Skeletal muscle satellite cell (primary cell): ENCODE measurements around the gene BPTF.
A peak's percentile ranks its signal among the peaks of the same experiment; 100 is the strongest.
"Not testable (repeated sequence)": the region's sequence is repeated elsewhere in the genome, so short reads cannot be mapped to it uniquely, and the experiment has no call there.

Source experiments
- H3K27me3 ChIP-seq: 2 replicates; pipeline ENCODE4 v1.7.0; 2013; ENCODE audit warnings: low read length; ENCODE audit not compliant: control insufficient read depth, insufficient read depth
- H3K36me3 ChIP-seq: 2 replicates; pipeline ENCODE4 v1.7.0; 2013; ENCODE audit warnings: mild to moderate bottlenecking, control low read depth, low read length; ENCODE audit not compliant: insufficient read depth
- H3K4me1 ChIP-seq: 2 replicates; pipeline ENCODE4 v1.7.0; 2013; ENCODE audit warnings: low read length; ENCODE audit not compliant: control insufficient read depth, insufficient read depth
- H3K4me2 ChIP-seq: 2 replicates; pipeline ENCODE4 v1.7.0; 2013; ENCODE audit warnings: mild to moderate bottlenecking, low read length
- H3K4me3 ChIP-seq: 2 replicates; pipeline ENCODE4 v1.7.0; 2013; ENCODE audit warnings: low read length
- H3K9ac ChIP-seq: 2 replicates; pipeline ENCODE4 v1.7.0; 2013; ENCODE audit warnings: mild to moderate bottlenecking, low read depth, low read length, moderate library complexity
- H3K9me3 ChIP-seq: replicated peaks from 2 replicates; pipeline ENCODE4 v1.7.0; 2013; ENCODE audit warnings: mild to moderate bottlenecking, control low read depth, low read length

The BPTF gene

DNA sequence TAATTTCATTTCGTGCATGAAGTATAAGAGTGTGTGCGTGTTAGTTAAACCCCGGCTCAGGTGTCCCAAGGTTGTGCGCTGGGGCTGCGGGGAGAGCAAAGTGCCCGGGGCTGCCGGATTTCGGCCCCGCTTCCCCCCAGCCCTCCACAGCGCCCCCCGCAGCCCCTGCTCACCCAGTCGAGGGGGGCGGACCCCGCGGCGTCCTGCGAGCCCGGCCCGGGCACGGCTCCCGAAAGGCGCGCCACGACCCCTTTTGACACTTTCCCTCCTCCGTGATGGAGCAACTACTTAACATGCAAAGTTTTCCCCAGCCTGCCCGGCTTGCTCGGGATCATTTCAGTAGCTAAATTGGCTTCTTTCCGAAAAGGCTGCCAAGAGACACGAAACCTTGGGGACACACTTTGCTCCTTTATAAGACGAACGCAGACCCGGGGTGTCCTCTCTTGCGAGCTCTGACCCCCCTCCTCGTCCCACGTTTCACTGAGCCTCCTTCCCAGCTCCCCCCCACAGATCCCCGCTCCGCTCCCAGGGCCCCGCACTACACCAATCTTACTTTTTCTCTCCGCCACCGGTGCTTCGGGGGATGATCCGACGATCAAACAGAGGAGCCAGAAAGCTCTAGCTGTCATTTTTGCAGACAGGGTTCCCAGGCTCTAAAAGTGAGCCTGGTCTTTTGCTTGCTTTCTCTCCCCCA lies 170.4 kb downstream of the BPTF start:
- H3K9ac ChIP-seq: peak overlapping the region; percentile 19
- no peaks in the 10 kb centered on the region for H3K9me3 ChIP-seq
- no peaks in the 10 kb centered on the region for H3K36me3 ChIP-seq
- peaks cover 30% of the 10 kb centered on the region for H3K4me1 ChIP-seq
- H3K27me3 ChIP-seq: peaks cover 5% of the 10 kb centered on the region
- peak overlapping the region; percentile 59 for H3K4me3 ChIP-seq
- H3K4me2 ChIP-seq: peak overlapping the region; percentile 84

DNA sequence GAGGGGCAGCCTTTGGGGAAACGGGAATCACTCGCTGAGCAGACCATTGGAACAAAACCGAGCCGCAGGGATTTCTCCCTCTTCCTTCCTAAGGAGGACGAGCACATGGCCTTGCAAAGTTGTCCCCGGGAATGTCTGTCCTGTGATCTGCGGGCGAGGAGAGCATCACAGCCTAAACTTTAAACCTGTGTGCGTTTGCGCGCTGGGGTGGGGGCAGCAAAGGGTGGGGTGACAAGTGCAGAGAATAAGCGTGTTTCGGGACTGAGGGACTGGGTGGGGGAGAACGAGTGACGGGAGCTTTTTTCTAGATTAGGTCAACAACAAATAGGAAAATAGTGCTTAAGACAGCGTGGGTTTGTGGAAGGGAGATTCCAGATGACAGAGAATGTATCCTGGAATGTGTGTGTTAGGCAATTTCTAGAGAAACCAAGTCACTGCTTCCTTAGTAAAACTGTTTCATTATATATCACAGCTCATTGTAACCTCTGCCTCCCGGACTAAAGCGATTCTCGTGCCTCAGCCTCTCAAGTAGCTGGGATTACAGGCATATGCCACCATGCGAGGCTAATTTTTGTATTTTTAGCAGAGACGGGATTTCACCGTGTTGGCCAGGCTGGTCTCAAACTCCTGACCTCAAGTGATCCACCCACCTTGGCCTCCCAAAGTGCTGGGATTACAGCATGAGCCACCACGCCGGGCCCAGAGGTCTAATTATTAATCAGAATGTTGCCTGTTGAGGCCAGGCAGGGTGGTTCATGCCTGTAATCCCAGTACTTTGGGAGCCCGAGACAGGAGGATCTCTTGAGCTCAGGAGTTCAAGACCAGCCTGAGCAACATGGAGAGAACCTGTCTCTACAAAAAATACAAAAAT lies 171.2 kb downstream of the BPTF start, which contains the start of gene C17orf58:
Gene C17orf58, minus strand, starts transcription at position 169 of the 871 bp plus-strand sequence. CDS start 271 bp downstream, outside the sequence.
- peak within 1 kb of the TSS; percentile 84 for H3K4me2 ChIP-seq
- not testable (repeated sequence) for H3K27me3 ChIP-seq, H3K9me3 ChIP-seq, H3K36me3 ChIP-seq
- H3K9ac ChIP-seq: peak within 1 kb of the TSS; percentile 19
- peaks cover 30% of the 10 kb centered on the region for H3K4me1 ChIP-seq
- H3K4me3 ChIP-seq: peak within 1 kb of the TSS; percentile 59

DNA sequence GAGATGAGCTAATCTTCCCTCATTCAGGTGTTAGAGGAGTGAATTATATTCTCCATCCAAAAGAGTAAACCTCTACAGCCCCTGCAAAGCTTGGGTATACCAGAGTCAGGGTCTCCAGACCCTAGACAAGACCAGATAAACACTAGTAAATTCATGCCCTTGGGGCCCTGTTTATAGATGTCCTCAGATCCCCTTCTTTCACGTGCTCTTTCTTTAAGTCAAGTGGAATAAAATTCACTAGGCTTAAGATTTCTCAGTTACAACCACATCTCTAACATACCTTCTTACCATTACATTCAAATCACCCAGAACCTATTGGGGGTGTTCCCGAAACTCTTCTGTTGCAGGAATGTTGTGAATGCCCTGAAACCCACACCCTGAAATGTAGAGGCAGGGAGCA lies 173.2 kb downstream of the BPTF start:
- no peaks in the 10 kb centered on the region for H3K36me3 ChIP-seq
- no peak overlapping the region for H3K9ac ChIP-seq
- H3K4me3 ChIP-seq: no peak overlapping the region
- peaks cover 26% of the 10 kb centered on the region for H3K4me1 ChIP-seq
- no peak overlapping the region for H3K4me2 ChIP-seq
- H3K9me3 ChIP-seq: no peaks in the 10 kb centered on the region
- H3K27me3 ChIP-seq: peaks cover 5% of the 10 kb centered on the region

DNA sequence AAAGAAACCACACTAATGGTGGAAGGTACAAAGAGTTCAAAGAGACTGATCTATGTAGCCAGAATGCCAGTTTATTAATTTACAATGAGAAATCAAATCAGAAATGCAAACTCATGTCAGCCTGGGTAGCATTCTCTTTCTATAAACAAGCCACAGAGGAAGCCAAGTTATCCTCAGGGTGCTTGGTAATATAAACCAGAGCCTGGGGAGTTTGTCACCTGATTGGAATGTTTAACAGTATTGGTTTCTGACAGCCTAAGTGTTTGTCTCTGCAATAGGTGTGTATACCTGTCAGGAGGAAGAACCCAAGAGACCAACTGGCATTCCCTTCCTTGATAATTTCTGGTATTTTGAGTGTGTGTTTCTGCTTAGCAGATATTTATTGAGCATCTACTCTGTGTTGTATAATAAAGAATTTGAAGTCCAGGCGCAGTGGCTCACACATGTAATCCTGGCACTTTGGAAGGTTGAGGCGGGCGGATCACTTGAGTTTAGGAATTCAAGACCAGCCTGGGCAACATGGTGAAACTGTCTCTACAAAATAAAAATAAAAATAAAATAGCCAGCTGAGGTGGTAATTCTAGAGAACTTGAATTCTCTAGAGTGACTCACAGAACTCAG lies 174.1 kb downstream of the BPTF start:
- no peak overlapping the region for H3K4me2 ChIP-seq
- H3K4me3 ChIP-seq: no peak overlapping the region
- H3K9ac ChIP-seq: no peak overlapping the region
- H3K9me3 ChIP-seq: no peaks in the 10 kb centered on the region
- peaks cover 21% of the 10 kb centered on the region for H3K4me1 ChIP-seq
- no peaks in the 10 kb centered on the region for H3K36me3 ChIP-seq
- peaks cover 5% of the 10 kb centered on the region for H3K27me3 ChIP-seq

DNA sequence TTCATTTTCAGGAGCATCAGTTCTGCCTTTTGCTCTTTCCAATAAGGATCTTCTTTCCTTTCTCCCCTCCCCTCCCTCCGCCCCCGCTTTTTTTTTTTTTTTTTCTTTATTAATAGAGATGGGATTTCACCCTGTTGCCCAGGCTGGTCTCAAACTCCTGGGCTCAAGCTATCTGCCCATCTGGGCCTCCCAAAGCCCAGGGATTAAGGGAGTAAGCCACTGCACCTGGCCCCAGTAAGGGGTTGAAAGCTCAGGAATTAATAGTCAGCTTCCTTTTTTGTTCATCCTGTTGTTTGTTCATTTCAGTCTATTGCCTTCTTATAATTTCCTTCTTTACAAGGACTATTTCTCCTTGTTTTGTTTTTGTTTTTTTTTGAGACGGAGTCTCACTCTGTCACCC lies 178.9 kb downstream of the BPTF start:
- H3K4me1 ChIP-seq: no peaks in the 10 kb centered on the region
- no peak overlapping the region for H3K9ac ChIP-seq
- H3K27me3 ChIP-seq: peaks cover 3% of the 10 kb centered on the region
- no peak overlapping the region for H3K4me3 ChIP-seq
- H3K9me3 ChIP-seq: no peaks in the 10 kb centered on the region
- H3K36me3 ChIP-seq: no peaks in the 10 kb centered on the region
- no peak overlapping the region for H3K4me2 ChIP-seq

DNA sequence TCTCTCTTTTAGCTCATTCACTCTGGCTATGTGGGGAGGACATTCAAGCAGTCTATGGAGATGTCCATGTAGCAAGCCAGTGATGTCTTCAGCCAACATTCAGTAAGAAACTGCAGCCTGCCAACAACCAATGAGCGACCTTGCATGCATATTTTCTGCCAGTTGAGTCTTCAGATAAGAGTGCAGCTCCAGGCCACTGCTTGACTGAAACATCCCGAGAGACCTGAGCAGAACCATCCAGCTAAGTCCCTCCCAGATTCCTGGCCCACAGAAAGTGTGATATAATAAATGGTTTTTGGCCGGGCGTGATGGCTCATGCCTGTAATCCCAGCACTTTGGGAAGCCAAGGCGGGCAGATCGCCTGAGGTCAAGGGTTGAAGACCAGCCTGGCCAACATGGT lies 181.5 kb downstream of the BPTF start:
- Histone ChIP-seq H3K9ac (no peak overlapping the region), H3K27me3 (peaks cover 3% of the 10 kb centered on the region), H3K36me3 (no peaks in the 10 kb centered on the region), H3K4me1 (no peaks in the 10 kb centered on the region), H3K4me2 (no peak overlapping the region), H3K9me3 (no peaks in the 10 kb centered on the region), H3K4me3 (no peak overlapping the region)

DNA sequence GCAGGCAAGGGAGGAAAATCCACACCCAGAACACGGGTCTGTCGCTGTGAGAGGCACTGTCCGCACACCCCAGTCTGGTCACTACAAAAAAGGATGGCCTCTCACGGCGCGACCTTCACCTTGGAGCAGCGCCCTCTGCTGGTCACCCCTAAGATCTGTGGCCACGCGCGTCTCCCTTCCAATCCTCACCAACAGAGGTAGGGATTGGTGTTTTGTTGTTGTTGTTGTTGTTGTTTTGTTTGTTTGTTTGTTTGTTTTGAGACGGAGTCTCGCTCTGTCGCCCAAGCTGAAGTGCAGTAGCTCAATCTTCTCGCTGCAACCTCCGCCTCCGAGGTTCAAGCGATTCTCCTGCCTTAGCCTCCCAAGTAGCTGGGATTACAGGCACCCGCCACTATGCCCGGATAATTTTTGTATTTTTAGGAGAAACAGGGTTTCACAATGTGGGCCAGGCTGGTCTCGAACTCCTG lies 185.9 kb downstream of the BPTF start:
- H3K9me3 ChIP-seq: no peaks in the 10 kb centered on the region
- H3K36me3 ChIP-seq: no peaks in the 10 kb centered on the region
- H3K9ac ChIP-seq: no peak overlapping the region
- H3K4me1 ChIP-seq: no peaks in the 10 kb centered on the region
- peak overlapping the region; percentile 41 for H3K4me2 ChIP-seq
- peaks cover 6% of the 10 kb centered on the region for H3K27me3 ChIP-seq
- no peak overlapping the region for H3K4me3 ChIP-seq

DNA sequence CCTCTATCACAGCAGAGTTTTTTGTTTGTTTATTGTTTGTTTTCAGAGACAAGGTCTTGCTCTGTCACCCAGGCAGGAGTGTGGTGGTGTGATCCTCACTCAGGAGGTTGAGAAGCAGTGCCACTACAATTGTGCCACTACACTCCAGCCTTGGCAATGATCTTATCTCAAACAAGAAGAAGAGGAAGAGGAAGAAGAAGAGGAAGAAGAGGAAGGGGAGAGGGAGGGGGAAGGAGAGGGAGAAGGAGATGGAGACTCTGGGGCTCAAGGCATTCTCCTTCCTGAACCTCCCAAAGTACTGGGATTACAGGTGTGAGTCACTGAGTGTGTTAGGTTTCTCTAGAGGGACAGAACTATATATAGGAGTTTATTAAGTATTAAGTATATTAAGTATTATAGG lies 188.1 kb downstream of the BPTF start:
- H3K27me3 ChIP-seq: peaks cover 3% of the 10 kb centered on the region
- H3K9me3 ChIP-seq: no peaks in the 10 kb centered on the region
- H3K36me3 ChIP-seq: no peaks in the 10 kb centered on the region
- no peak overlapping the region for H3K4me3 ChIP-seq
- H3K4me2 ChIP-seq: no peak overlapping the region
- H3K9ac ChIP-seq: no peak overlapping the region
- no peaks in the 10 kb centered on the region for H3K4me1 ChIP-seq

DNA sequence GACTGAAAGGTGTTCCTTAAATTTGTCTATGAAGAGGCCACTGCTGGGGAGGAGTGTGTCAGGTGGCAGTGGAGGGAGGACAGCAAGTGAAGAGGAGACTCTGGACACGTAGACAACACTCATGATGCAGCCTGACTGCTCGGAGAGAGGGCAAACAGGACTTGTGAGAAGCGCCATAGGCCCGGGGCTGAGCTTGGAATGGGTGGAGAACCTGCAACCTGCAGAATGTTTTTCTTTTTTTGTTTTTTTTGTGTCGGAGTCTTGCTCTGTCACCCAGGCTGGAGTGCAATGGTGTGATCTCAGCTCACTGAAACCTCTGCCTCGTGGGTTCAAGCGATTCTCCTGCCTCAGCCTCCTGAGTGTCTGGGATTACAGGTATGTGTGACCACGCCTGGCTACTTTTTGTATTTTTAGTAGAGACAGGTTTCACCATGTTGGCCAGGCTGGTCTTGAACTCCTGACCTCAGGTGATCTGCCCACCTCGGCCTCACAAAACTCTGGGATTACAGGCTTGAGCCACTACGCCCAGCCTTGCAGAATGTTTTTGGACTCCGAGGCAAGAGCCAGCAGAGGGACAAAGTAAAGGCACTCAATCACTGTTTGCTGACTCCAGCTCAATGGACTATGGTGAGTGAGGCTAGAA lies 189.9 kb downstream of the BPTF start:
- no peak overlapping the region for H3K4me2 ChIP-seq
- H3K9me3 ChIP-seq: no peaks in the 10 kb centered on the region
- H3K9ac ChIP-seq: no peak overlapping the region
- peaks cover 3% of the 10 kb centered on the region for H3K27me3 ChIP-seq
- peaks cover 2% of the 10 kb centered on the region for H3K4me1 ChIP-seq
- H3K4me3 ChIP-seq: no peak overlapping the region
- H3K36me3 ChIP-seq: no peaks in the 10 kb centered on the region

DNA sequence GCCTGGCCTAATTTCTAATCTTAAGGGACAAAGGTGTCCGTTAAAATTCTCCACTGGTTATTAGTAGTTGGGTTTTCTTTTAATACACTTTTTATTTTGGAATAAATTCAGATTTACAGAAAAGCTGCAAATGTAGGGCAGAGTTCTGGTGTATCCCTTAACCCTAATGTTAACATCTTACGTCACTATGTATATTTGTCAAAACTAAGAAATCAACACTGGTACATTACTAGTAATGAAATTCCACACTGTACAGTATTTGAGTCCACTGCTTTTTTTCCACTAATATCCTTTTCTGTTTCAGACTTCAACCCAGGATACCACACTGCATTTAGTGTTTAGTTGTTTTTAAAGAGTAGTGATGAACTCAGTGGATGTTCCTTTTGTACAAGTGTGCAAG lies 191.5 kb downstream of the BPTF start:
- Histone ChIP-seq H3K9me3 (no peaks in the 10 kb centered on the region), H3K4me1 (peaks cover 6% of the 10 kb centered on the region), H3K4me2 (no peak overlapping the region), H3K9ac (no peak overlapping the region), H3K4me3 (no peak overlapping the region), H3K36me3 (no peaks in the 10 kb centered on the region), H3K27me3 (peaks cover 3% of the 10 kb centered on the region)

DNA sequence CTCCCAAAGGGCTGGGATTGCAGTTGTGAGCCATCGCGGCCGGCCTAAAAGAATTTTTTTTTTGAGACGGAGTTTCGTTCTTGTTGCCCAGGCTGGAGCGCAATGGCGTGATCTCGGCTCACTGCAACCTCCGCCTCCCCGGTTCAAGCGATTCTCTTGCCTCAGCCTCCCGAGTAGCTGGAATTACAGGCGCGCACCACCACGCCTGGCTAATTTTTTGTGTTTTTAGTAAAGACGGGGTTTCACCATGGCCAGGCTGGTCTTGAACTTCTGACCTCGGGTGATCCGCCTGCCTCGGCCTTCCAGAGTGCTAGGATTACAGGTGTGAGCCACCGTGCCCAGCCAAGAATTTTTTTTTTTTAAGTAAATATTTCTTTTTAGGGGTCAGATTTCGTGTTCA lies 193.2 kb downstream of the BPTF start:
- H3K4me2 ChIP-seq, H3K9ac ChIP-seq, H3K36me3 ChIP-seq, H3K4me1 ChIP-seq, H3K4me3 ChIP-seq, H3K9me3 ChIP-seq, H3K27me3 ChIP-seq: not testable (repeated sequence)
